ENCODE measurements around the gene TBC1D21. TPM values are rescaled to one million over a fixed set of nuclear protein-coding genes. Genes with fewer than 3 reads are reported as not detected.

TBC1D21 gene
- total and polyA plus RNA-seq, 2 of the 8 experiments (the other 6 are each of a cell fraction or from before 2014, with no cell fraction given), result not detected

- no peak overlapping the region for H3K4me3 ChIP-seq (ENCODE audit: extremely low read depth in 1 of 4, insufficient read depth in 2 of 4, low read depth in 3 of 4, low read length in 4 of 4)
- no peak overlapping the region for H3K4ac ChIP-seq (replicated peaks; ENCODE audit: insufficient read length, low read depth, low read length)
- POLR2A ChIA-PET (ENCODE audit: partially characterized antibody), result no interaction called here
- no peak overlapping the region for H2BK120ac ChIP-seq (replicated peaks; ENCODE audit: low read depth, low read length)
- no peak overlapping the region for H2BK5ac ChIP-seq (ENCODE audit: low read depth, low read length)
- no peak overlapping the region for H3K9ac ChIP-seq (replicated peaks in 1 of 4; ENCODE audit: extremely low read depth in 1 of 4, low read depth in 3 of 4, low read length in 3 of 4)
- DNase-seq (ENCODE audit: low read depth in 1 of 2, low spot score in 2 of 2), result no peak
- H3K18ac ChIP-seq (ENCODE audit: extremely low read depth, low read length), result no peak overlapping the region
- no peak overlapping the region for H2AFZ ChIP-seq (ENCODE audit: low read length)
- H4K5ac ChIP-seq (ENCODE audit: insufficient read length, low read depth, low read length), result no peak overlapping the region
- WGBS, 2 experiments (ENCODE audit: extremely low coverage in 1 of 2, insufficient coverage in 1 of 2, insufficient read length in 1 of 2, insufficient replicate concordance in 2 of 2, low coverage in 1 of 2, low lambda C conversion rate in 2 of 2, missing lambda C conversion rate in 1 of 2), result 80% methylated on average over 1 of the region's 2 CpGs; no CpG with 5 or more reads in 1 of the 2 experiments
- no peak overlapping the region for H2AK5ac ChIP-seq (ENCODE audit: low read depth, low read length)
- no peak overlapping the region for H3K23ac ChIP-seq (ENCODE audit: insufficient read length)
- no peaks in the 10 kb centered on the region for H3K79me1 ChIP-seq (ENCODE audit: low read depth, low read length)
- CTCF ChIA-PET (ENCODE audit: partially characterized antibody), result interaction anchor here (0.7 to 7.3 kb wide), 7 partner anchors 10 to 458 kb away, joined by 3 to 32 read pairs (median 3); partner anchors contain the start of gene TBC1D21
- H3K4me2 ChIP-seq (ENCODE audit: insufficient read depth in 1 of 2, low read depth in 2 of 2, low read length in 2 of 2), result no peak overlapping the region
- H3K27ac ChIP-seq (ENCODE audit: low read depth, low read length), result no peak overlapping the region
- no peak overlapping the region for H4K91ac ChIP-seq (replicated peaks; ENCODE audit: insufficient read length, low read length)
- H4K20me1 ChIP-seq (replicated peaks in 1 of 2; ENCODE audit: control insufficient read depth in 1 of 2, insufficient read depth in 2 of 2, low read length in 2 of 2), result no peaks in the 10 kb centered on the region
- no peak for FAIRE-seq
- H2BK12ac ChIP-seq (ENCODE audit: low read depth, low read length), result no peak overlapping the region
- H3K56ac ChIP-seq (replicated peaks; ENCODE audit: insufficient read length, low read depth, low read length), result no peak overlapping the region
- H4K8ac ChIP-seq (ENCODE audit: extremely low read depth, insufficient read depth, low read length), result no peak overlapping the region
- H3K79me2 ChIP-seq (ENCODE audit: control insufficient read depth in 1 of 2, insufficient read depth in 2 of 2, low read length in 2 of 2), result no peaks in the 10 kb centered on the region
- H3K23me2 ChIP-seq (ENCODE audit: low read depth, low read length), result no peaks in the 10 kb centered on the region
- no peak overlapping the region for H3K14ac ChIP-seq (ENCODE audit: insufficient read length)
- no peaks in the 10 kb centered on the region for H3K36me3 ChIP-seq (ENCODE audit: control insufficient read depth in 2 of 4, insufficient read depth in 4 of 4, low read length in 3 of 4)
- no peak overlapping the region for H2BK15ac ChIP-seq (ENCODE audit: low read length)
- no peaks in the 10 kb centered on the region for H3K27me3 ChIP-seq (replicated peaks in 1 of 4; ENCODE audit: control insufficient read depth in 3 of 4, extremely low read depth in 1 of 4, insufficient read depth in 3 of 4, low read length in 3 of 4)
- no peaks in the 10 kb centered on the region for H3K4me1 ChIP-seq (replicated peaks in 1 of 4; ENCODE audit: control insufficient read depth in 3 of 4, insufficient read depth in 4 of 4, low read length in 3 of 4)
- no peaks in the 10 kb centered on the region for H3K9me3 ChIP-seq (ENCODE audit: insufficient read depth in 2 of 2, low read depth in 1 of 2, low read length in 1 of 2)
- no peak overlapping the region for H2BK20ac ChIP-seq (ENCODE audit: low read length)
Observed at GRCh38 chr15:73849641-73850040, 23.7 kb upstream of the TBC1D21 start.

Measured in H1 (cell line).